HG02610 (cell line): ENCODE data around the gene SURF2.
A peak's percentile ranks its signal among the peaks of the same experiment; 100 is the strongest.

Experiments
- ATAC-seq: cut with Tn5 transposase; IDR thresholded peaks from one replicate; pipeline ENCODE4 v1.9.1; 2021; ENCODE audit warnings: mild to moderate bottlenecking, moderate library complexity; ENCODE audit not compliant: unreplicated experiment

The SURF2 gene

GRCh38 chr9:133396952-133397351 is 40.6 kb downstream of the SURF2 start:
- no peak for ATAC-seq

- no peak for ATAC-seq
Observed at GRCh38 chr9:133397370-133397769, 41.0 kb downstream of the SURF2 start.

- ATAC-seq: no peak
Observed at GRCh38 chr9:133397895-133398294, 41.5 kb downstream of the SURF2 start.

GRCh38 chr9:133400292-133400691 is 43.9 kb downstream of the SURF2 start:
- no peak for ATAC-seq

- no peak for ATAC-seq
Observed at GRCh38 chr9:133401588-133401987, 45.2 kb downstream of the SURF2 start.

GRCh38 chr9:133402689-133403088 is 46.3 kb downstream of the SURF2 start:
- no peak for ATAC-seq

- no peak for ATAC-seq
Observed at GRCh38 chr9:133403766-133404453, 47.6 kb downstream of the SURF2 start.

GRCh38 chr9:133404454-133405002 is 48.2 kb downstream of the SURF2 start:
- ATAC-seq: no peak

GRCh38 chr9:133405508-133406438 is 49.4 kb downstream of the SURF2 start:
- no peak for ATAC-seq

GRCh38 chr9:133406480-133407307 is 50.3 kb downstream of the SURF2 start:
- ATAC-seq: peak; percentile 44

GRCh38 chr9:133408042-133408441 is 51.7 kb downstream of the SURF2 start:
- ATAC-seq: no peak
